Measurements from ENCODE around the gene ALDH3B2. TPM values are rescaled to one million over a fixed set of nuclear protein-coding genes. Genes with fewer than 3 reads are reported as not detected.
"Not testable (repeated sequence)": the region's sequence is repeated elsewhere in the genome, so short reads cannot be mapped to it uniquely, and the experiment has no call there.

The ALDH3B2 gene
- total RNA-seq, 1 donor from 2014 or later = 0.67 TPM

GRCh38 chr11:67622905-67623304 lies 51.5 kb downstream of the ALDH3B2 start:
- not testable (repeated sequence) for H3K27ac Mint-ChIP-seq

GRCh38 chr11:67621928-67622327 lies 52.5 kb downstream of the ALDH3B2 start:
- Mint-ChIP-seq H3K27me3 (peaks cover 39% of the 10 kb centered on the region), H3K4me1 (ENCODE audit: low read depth) (peaks cover 23% of the 10 kb centered on the region), H3K4me3 (ENCODE audit: low read depth) (peak overlapping the region; percentile 89)
- not testable (repeated sequence) for H3K9me3 Mint-ChIP-seq (ENCODE audit: low read depth); DNase-seq (ENCODE audit: low spot score, unreplicated experiment); H3K36me3 Mint-ChIP-seq (ENCODE audit: insufficient read depth); H3K27ac Mint-ChIP-seq

More at GRCh38 chr11:67622905-67623304, 51.5 kb downstream of the ALDH3B2 start:
- not testable (repeated sequence) for DNase-seq (ENCODE audit: low spot score, unreplicated experiment); H3K9me3 Mint-ChIP-seq (ENCODE audit: low read depth); H3K4me3 Mint-ChIP-seq (ENCODE audit: low read depth); H3K36me3 Mint-ChIP-seq (ENCODE audit: insufficient read depth)
- Mint-ChIP-seq H3K27me3 (peaks cover 30% of the 10 kb centered on the region), H3K4me1 (ENCODE audit: low read depth) (peaks cover 17% of the 10 kb centered on the region)

GRCh38 chr11:67620621-67621020 lies 53.8 kb downstream of the ALDH3B2 start:
- not testable (repeated sequence) for H3K9me3 Mint-ChIP-seq (ENCODE audit: low read depth); H3K36me3 Mint-ChIP-seq (ENCODE audit: insufficient read depth); DNase-seq (ENCODE audit: low spot score, unreplicated experiment)
- peaks cover 40% of the 10 kb centered on the region for H3K27me3 Mint-ChIP-seq
- H3K4me1 Mint-ChIP-seq (ENCODE audit: low read depth) = peaks cover 23% of the 10 kb centered on the region
- peak overlapping the region; percentile 50 for H3K27ac Mint-ChIP-seq
- H3K4me3 Mint-ChIP-seq (ENCODE audit: low read depth) = peak overlapping the region; percentile 89

- DNase-seq (ENCODE audit: low spot score, unreplicated experiment); H3K9me3 Mint-ChIP-seq (ENCODE audit: low read depth); H3K36me3 Mint-ChIP-seq (ENCODE audit: insufficient read depth): not testable (repeated sequence)
- peak overlapping the region; percentile 50 for H3K27ac Mint-ChIP-seq
- H3K4me3 Mint-ChIP-seq (ENCODE audit: low read depth) = peak overlapping the region; percentile 89
- peaks cover 23% of the 10 kb centered on the region for H3K4me1 Mint-ChIP-seq (ENCODE audit: low read depth)
- peaks cover 40% of the 10 kb centered on the region for H3K27me3 Mint-ChIP-seq
Observed at GRCh38 chr11:67619683-67620618, 54.5 kb downstream of the ALDH3B2 start.

- Mint-ChIP-seq H3K4me1 (ENCODE audit: low read depth) (peaks cover 23% of the 10 kb centered on the region), H3K27me3 (peaks cover 40% of the 10 kb centered on the region)
- H3K9me3 Mint-ChIP-seq (ENCODE audit: low read depth); H3K4me3 Mint-ChIP-seq (ENCODE audit: low read depth); H3K27ac Mint-ChIP-seq; DNase-seq (ENCODE audit: low spot score, unreplicated experiment); H3K36me3 Mint-ChIP-seq (ENCODE audit: insufficient read depth): not testable (repeated sequence)
Observed at GRCh38 chr11:67618901-67619659, 55.3 kb downstream of the ALDH3B2 start.

GRCh38 chr11:67617243-67617953 lies 57.0 kb downstream of the ALDH3B2 start:
- Mint-ChIP-seq H3K9me3 (ENCODE audit: low read depth) (peaks cover 3% of the 10 kb centered on the region), H3K4me1 (ENCODE audit: low read depth) (peaks cover 23% of the 10 kb centered on the region), H3K27ac (peak overlapping the region; percentile 33), H3K27me3 (peaks cover 37% of the 10 kb centered on the region), H3K36me3 (ENCODE audit: insufficient read depth) (no peaks in the 10 kb centered on the region), H3K4me3 (ENCODE audit: low read depth) (no peak overlapping the region)
- no peak for DNase-seq (ENCODE audit: low spot score, unreplicated experiment)
- no peak for TF ChIP-seq CTCF (IDR thresholded peaks at IDR 0.05; ENCODE audit: unreplicated experiment)

- Mint-ChIP-seq H3K4me3 (ENCODE audit: low read depth) (no peak overlapping the region), H3K27me3 (peaks cover 31% of the 10 kb centered on the region)
Observed at GRCh38 chr11:67616431-67617242, 57.8 kb downstream of the ALDH3B2 start.

More at GRCh38 chr11:67616431-67617242, 57.8 kb downstream of the ALDH3B2 start:
- TF ChIP-seq CTCF (IDR thresholded peaks at IDR 0.05; ENCODE audit: unreplicated experiment) = no peak
- Mint-ChIP-seq H3K36me3 (ENCODE audit: insufficient read depth) (no peaks in the 10 kb centered on the region), H3K4me1 (ENCODE audit: low read depth) (peaks cover 23% of the 10 kb centered on the region), H3K9me3 (ENCODE audit: low read depth) (peaks cover 3% of the 10 kb centered on the region), H3K27ac (peak overlapping the region; percentile 33)
- DNase-seq (ENCODE audit: low spot score, unreplicated experiment) = no peak

Data from progenitor cell of endocrine pancreas (in vitro differentiated cells).